IMR-90 (cell line): Measurements from ENCODE around the gene LRRC36. TPM values are rescaled to one million over a fixed set of nuclear protein-coding genes. Genes with fewer than 3 reads are reported as not detected.

Experiments used
- ATAC-seq: fragments of 200-7000 bp; cut with Tn5 transposase; 2 replicates; pipeline ENCODE4 v1.9.1; 2020; ENCODE audit warnings: low read depth, mild to moderate bottlenecking, moderate library complexity
- BruUV-seq: library from RNA; stranded (reverse); fragments of 400-500 nt; replicated peaks from 2 replicates; lab custom pipeline; 2021; lab: Mats Ljungman, UMichigan
- CTCF ChIA-PET: fragments of 300-600 bp; formaldehyde crosslinking; extraction: SDS; loops from one replicate; lab custom pipeline; 2021; ENCODE audit warnings: antibody characterized with exemption; lab: Yijun Ruan, JAX
- POLR2A ChIA-PET: fragments of 300-600 bp; sonication (Branson Sonifier 250); formaldehyde crosslinking; loops from one replicate; lab custom pipeline; 2022; ENCODE audit warnings: antibody characterized with exemption; ENCODE audit not compliant: unreplicated experiment; lab: Charles Lee
- DNase-seq: peaks from one replicate; pipeline ENCODE4 v3.0.0; 2013
- H2AFZ ChIP-seq: replicated peaks from 2 replicates; pipeline ENCODE3; 2013; ENCODE audit warnings: low read length, mild to moderate bottlenecking; ENCODE audit not compliant: poor library complexity
- H2AK5ac ChIP-seq: 2 replicates; pipeline ENCODE4 v1.6.1; 2013; ENCODE audit warnings: low read depth, low read length, inconsistent platforms
- H2AK9ac ChIP-seq: replicated peaks from 2 replicates; pipeline ENCODE3; 2013; ENCODE audit warnings: mild to moderate bottlenecking, low read depth, low read length, moderate library complexity; ENCODE audit not compliant: poor library complexity
- H2BK120ac ChIP-seq: 2 replicates; pipeline ENCODE4 v1.6.1; 2013; ENCODE audit warnings: low read depth, low read length, inconsistent platforms
- H2BK15ac ChIP-seq: 3 replicates; pipeline ENCODE4 v1.6.1; 2013; ENCODE audit warnings: low read depth, low read length, inconsistent platforms
- H2BK20ac ChIP-seq: 2 replicates; pipeline ENCODE4 v1.6.1; 2013; ENCODE audit warnings: low read depth, mild to moderate bottlenecking, inconsistent platforms, low read length, moderate library complexity
- H2BK5ac ChIP-seq: 2 replicates; pipeline ENCODE4 v1.6.1; 2013; ENCODE audit warnings: mild to moderate bottlenecking, low read depth, low read length, inconsistent platforms; ENCODE audit not compliant: poor library complexity, severe bottlenecking
- H3K14ac ChIP-seq: replicated peaks from 2 replicates; pipeline ENCODE4 v1.6.1; 2013; ENCODE audit warnings: low read depth, low read length, inconsistent platforms
- H3K18ac ChIP-seq: 2 replicates; pipeline ENCODE4 v1.6.1; 2013; ENCODE audit warnings: low read depth, low read length, control low read depth
- H3K23ac ChIP-seq: 2 replicates; pipeline ENCODE4 v1.6.1; 2013; ENCODE audit warnings: low read depth, low read length, inconsistent platforms
- H3K27ac ChIP-seq: 2 replicates; pipeline ENCODE4 v1.5.1; 2013; ENCODE audit warnings: mild to moderate bottlenecking, control low read depth, low read length; ENCODE audit not compliant: insufficient read depth
- H3K27me3 ChIP-seq: 2 replicates; pipeline ENCODE4 v1.6.1; 2013; ENCODE audit warnings: low read length; ENCODE audit not compliant: control insufficient read depth, insufficient read depth
- H3K36me3 ChIP-seq: 2 replicates; pipeline ENCODE4 v1.6.1; 2013; ENCODE audit warnings: low read length, mixed read lengths; ENCODE audit not compliant: control insufficient read depth, insufficient read depth
- H3K4ac ChIP-seq: 2 replicates; pipeline ENCODE4 v1.6.1; 2013; ENCODE audit warnings: low read depth, low read length, inconsistent platforms
- H3K4me1 ChIP-seq: 2 replicates; pipeline ENCODE4 v1.6.1; 2013; ENCODE audit warnings: low read length, mixed read lengths; ENCODE audit not compliant: control insufficient read depth, insufficient read depth
- H3K4me2 ChIP-seq: 2 replicates; pipeline ENCODE4 v1.6.1; 2013; ENCODE audit warnings: low read depth, mild to moderate bottlenecking, control low read depth, low read length, moderate library complexity
- H3K4me3 ChIP-seq: 2 replicates; pipeline ENCODE4 v1.5.1; 2013; ENCODE audit warnings: low read depth, mild to moderate bottlenecking, control low read depth, low read length, moderate library complexity; ENCODE audit not compliant: insufficient read depth
- H3K56ac ChIP-seq: 2 replicates; pipeline ENCODE4 v1.6.1; 2013; ENCODE audit warnings: low read length, inconsistent platforms; ENCODE audit not compliant: insufficient read depth; ENCODE audit errors: extremely low read depth
- H3K79me1 ChIP-seq, 2 experiments: 2 replicates each; pipeline ENCODE4 v1.6.1; 2013; ENCODE audit warnings: low read length in 2 of 2, inconsistent platforms in 1 of 2, low read depth in 1 of 2
- H3K9ac ChIP-seq: 2 replicates; pipeline ENCODE4 v1.6.1; 2013; ENCODE audit warnings: low read depth, low read length, control low read depth
- H3K9me1 ChIP-seq: 2 replicates; pipeline ENCODE4 v1.6.1; 2013; ENCODE audit warnings: low read length, inconsistent platforms; ENCODE audit not compliant: insufficient read depth
- H3K9me3 ChIP-seq: 2 replicates; pipeline ENCODE4 v1.6.1; 2013; ENCODE audit warnings: low read length; ENCODE audit not compliant: control insufficient read depth, insufficient read depth
- H4K20me1 ChIP-seq: 2 replicates; pipeline ENCODE4 v1.6.1; 2013; ENCODE audit warnings: low read length, inconsistent platforms; ENCODE audit not compliant: insufficient read depth
- H4K5ac ChIP-seq: 2 replicates; pipeline ENCODE4 v1.6.1; 2013; ENCODE audit warnings: mild to moderate bottlenecking, low read depth, low read length, control low read depth
- H4K8ac ChIP-seq, 2 experiments: 2 replicates each; pipeline ENCODE4 v1.6.1; 2013; ENCODE audit warnings: low read depth in 2 of 2, low read length in 2 of 2, control low read depth in 1 of 2, inconsistent platforms in 1 of 2
- H4K91ac ChIP-seq: 2 replicates; pipeline ENCODE4 v1.6.1; 2013; ENCODE audit warnings: low read depth, low read length, inconsistent platforms; ENCODE audit not compliant: insufficient read depth
- CHD1 ChIP-seq: IDR thresholded peaks from 2 replicates; pipeline ENCODE4 v1.6.1; 2012; ENCODE audit warnings: low read depth, low read length, improper control_type of control experiment
- CTCF ChIP-seq: conservative IDR thresholded peaks from 2 replicates; pipeline ENCODE4 v1.5.1; 2012; ENCODE audit warnings: mild to moderate bottlenecking, low read depth, low read length, improper control_type of control experiment
- POLR2A ChIP-seq: IDR thresholded peaks from 2 replicates; pipeline ENCODE4 v1.6.1; 2012; ENCODE audit warnings: mild to moderate bottlenecking, low read depth, low read length
- RFX5 ChIP-seq: IDR thresholded peaks from 2 replicates; pipeline ENCODE4 v1.8.0; 2012; ENCODE audit warnings: low read depth, mild to moderate bottlenecking, low read length, moderate library complexity
- SMC3 ChIP-seq: fragments of 150-350 bp; IDR thresholded peaks from 2 replicates; pipeline ENCODE4 v1.6.1; 2016; ENCODE audit warnings: low read depth, mild to moderate bottlenecking, antibody characterized with exemption, low read length, moderate library complexity
- WGBS, 2 experiments: methylation state at CpG; one replicate each; pipeline versions ENCODE4 v1.1.5 to v1.1.7; 2013; ENCODE audit warnings: missing lambda C conversion rate in 2 of 2; ENCODE audit not compliant: insufficient read length in 1 of 2; ENCODE audit errors: extremely low coverage in 2 of 2; 5-methylcytosine and 5-hydroxymethylcytosine counted together
- dilution Hi-C: fragments of 300-500 bp; cut with HindIII; formaldehyde crosslinking; loops from one replicate; pipeline ENCODE4 v1.14.3; 2018; ENCODE audit warnings: low sequenced_read_pairs; ENCODE audit not compliant: unreplicated experiment
- in situ Hi-C: fragments of 300-500 bp; cut with MboI; formaldehyde crosslinking; loops from 3 replicates; pipeline ENCODE4 v1.14.3; 2019; ENCODE audit warnings: low sequenced_read_pairs, inconsistent platforms, mixed read lengths
- intact Hi-C: fragments of 100-400 bp; cut with micrococcal nuclease; formaldehyde crosslinking; loops from 2 replicates; pipeline ENCODE4 v1.10.0; 2022
- polyA plus RNA-seq, 3 experiments: library from polyadenylated mRNA; depleted of rRNA; stranded (reverse); fragments of >200 nt; gene quantifications; 2 replicates each; pipeline ENCODE4 v1.2.3, GENCODE V29; 2012; ENCODE audit warnings: low replicate concordance in 1 of 3
- total RNA-seq: library from RNA; depleted of rRNA; stranded (reverse); fragments of >200 nt; gene quantifications from 2 replicates; pipeline ENCODE4 v1.2.3, GENCODE V29; 2012

The LRRC36 gene
- total and polyA plus RNA-seq, 2 of the 4 experiments (the other 2 are of a cell fraction) = 0.18 to 0.29 TPM

GRCh38 chr16:67386861-67387455, 60.3 kb downstream of the LRRC36 start:
- H3K14ac ChIP-seq = no peak overlapping the region
- intact Hi-C loops = no loop called here
- H3K23ac ChIP-seq = no peak overlapping the region
- no peaks in the 10 kb centered on the region for H3K79me1 ChIP-seq
- ATAC-seq = no peak
- CTCF ChIA-PET = interaction anchor here (0.5 kb wide), 1 partner anchor 39 kb away, joined by 3 read pairs; no protein-coding TSS in a partner anchor
- H3K9me3 ChIP-seq = no peaks in the 10 kb centered on the region
- no peaks in the 10 kb centered on the region; the same call in 1 of the 2 replicates for H3K9me1 ChIP-seq
- POLR2A ChIA-PET = no interaction called here
- H4K8ac ChIP-seq = no peak overlapping the region
- no peaks in the 10 kb centered on the region for H3K4me1 ChIP-seq
- no peak overlapping the region for H3K9ac ChIP-seq
- no TSS peak for BruUV-seq
- dilution Hi-C loops = no loop called here
- no peak overlapping the region for H2AK9ac ChIP-seq
- no peaks in the 10 kb centered on the region for H3K36me3 ChIP-seq
- H3K56ac ChIP-seq = no peak overlapping the region
- no peak overlapping the region for H2BK120ac ChIP-seq
- TF ChIP-seq CTCF (no peak), SMC3 (no peak), POLR2A (no peak), RFX5 (no peak), CHD1 (no peak)
- H3K4ac ChIP-seq = no peak overlapping the region
- no peak overlapping the region for H4K91ac ChIP-seq
- in situ Hi-C loops = no loop called here
- H3K27ac ChIP-seq = no peak overlapping the region
- no peak overlapping the region for H2BK15ac ChIP-seq
- no peak overlapping the region for H3K4me2 ChIP-seq
- no peak overlapping the region for H2AK5ac ChIP-seq
- peaks cover 31% of the 10 kb centered on the region for H3K27me3 ChIP-seq
- H2BK5ac ChIP-seq = no peak overlapping the region
- H3K4me3 ChIP-seq = no peak overlapping the region
- H2BK20ac ChIP-seq = no peak overlapping the region
- no peak for DNase-seq
- H2AFZ ChIP-seq = no peak overlapping the region
- H4K5ac ChIP-seq = no peak overlapping the region
- H3K18ac ChIP-seq = no peak overlapping the region
- H4K20me1 ChIP-seq = no peaks in the 10 kb centered on the region
- WGBS, 2 experiments = 100% methylated on average over 1 of the region's 5 CpGs; no CpG with 5 or more reads in 1 of the 2 experiments
